GM23338 (cell line): ENCODE data around the gene ALCAM. TPM values are rescaled to one million over a fixed set of nuclear protein-coding genes. Genes with fewer than 3 reads are reported as not detected.

ENCODE experiments used
- ATAC-seq: fragments of 200-7000 bp; cut with Tn5 transposase; 3 replicates; pipeline ENCODE4 v1.9.1; 2020
- DNase-seq: peaks from one replicate; pipeline ENCODE4 v3.0.0-alpha.2; 2015; ENCODE audit warnings: low spot score
- H2AFZ ChIP-seq: fragments of 200-600 bp; sonication (generic); 2 replicates; pipeline ENCODE4 v1.8.0; 2016; ENCODE audit warnings: antibody characterized with exemption, mild to moderate bottlenecking, moderate library complexity
- H3F3A ChIP-seq: fragments of 200-600 bp; sonication (generic); replicated peaks from 2 replicates; pipeline ENCODE4 v1.8.0; 2017; ENCODE audit warnings: antibody characterized with exemption, mixed run types, low read depth
- H3K27ac ChIP-seq: fragments of 200-600 bp; sonication (generic); 2 replicates; pipeline ENCODE4 v1.6.1; 2016; ENCODE audit warnings: low read depth
- H3K27me3 ChIP-seq: fragments of 200-600 bp; sonication (generic); 2 replicates; pipeline ENCODE4 v1.8.0; 2016; ENCODE audit warnings: mild to moderate bottlenecking, mixed run types, moderate library complexity; ENCODE audit not compliant: insufficient read depth
- H3K36me3 ChIP-seq: fragments of 200-600 bp; sonication (generic); 2 replicates; pipeline ENCODE4 v1.8.0; 2016; ENCODE audit warnings: mild to moderate bottlenecking; ENCODE audit not compliant: insufficient read depth
- H3K4me1 ChIP-seq: fragments of 200-600 bp; sonication (generic); 2 replicates; pipeline ENCODE4 v1.8.0; 2016; ENCODE audit warnings: mild to moderate bottlenecking, moderate library complexity; ENCODE audit not compliant: insufficient read depth
- H3K4me2 ChIP-seq: fragments of 200-600 bp; sonication (generic); 2 replicates; pipeline ENCODE4 v1.7.1; 2017; ENCODE audit warnings: mixed run types
- H3K4me3 ChIP-seq: fragments of 200-600 bp; sonication (generic); 2 replicates; pipeline ENCODE4 v1.6.1; 2016; ENCODE audit warnings: mixed run types
- H3K79me2 ChIP-seq: fragments of 200-600 bp; sonication (generic); replicated peaks from 2 replicates; pipeline ENCODE4 v1.8.0; 2017; ENCODE audit warnings: mild to moderate bottlenecking; ENCODE audit not compliant: insufficient read depth
- H3K9me2 ChIP-seq: fragments of 200-600 bp; sonication (generic); 2 replicates; pipeline ENCODE4 v1.8.0; 2017; ENCODE audit not compliant: insufficient read depth
- H4K20me1 ChIP-seq: fragments of 200-600 bp; sonication (generic); replicated peaks from 2 replicates; pipeline ENCODE4 v1.8.0; 2017; ENCODE audit warnings: mild to moderate bottlenecking; ENCODE audit not compliant: insufficient read depth
- H3K27ac Mint-ChIP-seq: 2 replicates; pipeline ENCODE4 v1.8.0; 2020; ENCODE audit warnings: inconsistent platforms, mild to moderate bottlenecking, moderate library complexity, mixed read lengths
- H3K27me3 Mint-ChIP-seq: 3 replicates; pipeline ENCODE4 v1.8.0; 2022; ENCODE audit warnings: low read depth, mild to moderate bottlenecking, moderate library complexity, mixed read lengths, inconsistent platforms; ENCODE audit not compliant: insufficient read depth, poor library complexity
- H3K36me3 Mint-ChIP-seq: 3 replicates; pipeline ENCODE4 v1.8.0; 2021; ENCODE audit warnings: low read depth, mild to moderate bottlenecking, inconsistent platforms, moderate library complexity, mixed read lengths
- H3K4me1 Mint-ChIP-seq: 3 replicates; pipeline ENCODE4 v1.8.0; 2020; ENCODE audit warnings: mild to moderate bottlenecking, inconsistent platforms, mixed read lengths
- H3K4me3 Mint-ChIP-seq: 3 replicates; pipeline ENCODE4 v1.8.0; 2021; ENCODE audit warnings: moderate library complexity, mild to moderate bottlenecking, inconsistent platforms, mixed read lengths
- H3K9me3 Mint-ChIP-seq: 3 replicates; pipeline ENCODE4 v1.8.0; 2020; ENCODE audit warnings: moderate library complexity, mild to moderate bottlenecking, inconsistent platforms, mixed read lengths
- CREB1 ChIP-seq: fragments of 250-450 bp; sonication (Bioruptor Pico); IDR thresholded peaks from 2 replicates; pipeline ENCODE4 v1.5.0; 2020; ENCODE audit warnings: low read depth, mild to moderate bottlenecking, moderate library complexity
- EZH2 ChIP-seq: fragments of 200-600 bp; sonication (generic); IDR thresholded peaks from one replicate; pipeline ENCODE4 v1.8.0; 2017; ENCODE audit warnings: antibody characterized with exemption, mild to moderate bottlenecking, low read depth; ENCODE audit not compliant: unreplicated experiment
- EZH2phosphoT487 ChIP-seq: fragments of 200-600 bp; sonication (generic); IDR thresholded peaks from one replicate; pipeline ENCODE4 v1.8.1; 2018; ENCODE audit warnings: antibody characterized with exemption; ENCODE audit not compliant: unreplicated experiment
- JUNB ChIP-seq: IDR thresholded peaks from one replicate; pipeline ENCODE4 v1.6.1; 2016; ENCODE audit warnings: antibody characterized with exemption; ENCODE audit not compliant: unreplicated experiment
- NANOG ChIP-seq: IDR thresholded peaks from 2 replicates; pipeline ENCODE4 v1.6.1; 2016; ENCODE audit warnings: antibody characterized with exemption, borderline replicate concordance
- POLR2AphosphoS5 ChIP-seq: IDR thresholded peaks from 2 replicates; pipeline ENCODE4 v1.6.1; 2016; ENCODE audit warnings: antibody characterized with exemption, low read depth
- STAT1 ChIP-seq: IDR thresholded peaks from one replicate; pipeline ENCODE4 v1.6.1; 2016; ENCODE audit warnings: antibody characterized with exemption; ENCODE audit not compliant: unreplicated experiment
- ZNF114 ChIP-seq: fragments of 250-450 bp; sonication (Bioruptor Pico); IDR thresholded peaks from 2 replicates; pipeline ENCODE4 v1.5.0; 2020; ENCODE audit warnings: mild to moderate bottlenecking, moderate library complexity
- ZNF331 ChIP-seq: fragments of 250-450 bp; sonication (Bioruptor Pico); IDR thresholded peaks from 2 replicates; pipeline ENCODE4 v1.5.0; 2020; ENCODE audit warnings: low read depth, mild to moderate bottlenecking, moderate library complexity
- polyA plus RNA-seq: library from polyadenylated mRNA; unstranded; fragments of >200 nt; fragmentation: Nextera tagmentation; extraction: Ambion mirVana; gene quantifications from 2 replicates; pipeline ENCODE4 v1.2.1, GENCODE V29; 2016
- total RNA-seq: library from RNA; depleted of rRNA; stranded (reverse); fragments of >200 nt; shearing (Covaris generic); gene quantifications from 2 replicates; pipeline ENCODE4 v1.2.3, GENCODE V29; 2014
- TF ChIP-seq, protein P1 (sequence below): IDR thresholded peaks from 2 replicates; pipeline ENCODE4 v1.6.1; 2016; ENCODE audit warnings: antibody characterized with exemption
- TF ChIP-seq, protein P2 (sequence below): IDR thresholded peaks from one replicate; pipeline ENCODE4 v1.6.1; 2018; ENCODE audit warnings: antibody characterized with exemption; ENCODE audit not compliant: unreplicated experiment
- TF ChIP-seq, protein P3 (sequence below): fragments of 250-450 bp; sonication (Bioruptor Pico); IDR thresholded peaks from 2 replicates; pipeline ENCODE4 v1.5.0; 2020; ENCODE audit warnings: mild to moderate bottlenecking, moderate library complexity
- TF ChIP-seq, protein P4 (sequence below), 2 experiments: fragments of 200-600 bp in 1 of 2; sonication (generic) in 1 of 2; conservative IDR thresholded peaks; 2 replicates each; pipeline versions ENCODE4 v1.5.1 to v1.6.1; 2016 to 2017; ENCODE audit warnings: antibody characterized with exemption in 2 of 2, low read depth in 2 of 2, mild to moderate bottlenecking in 2 of 2, moderate library complexity in 1 of 2

Gene ALCAM
- total and polyA plus RNA-seq, 2 experiments from 2014 or later: 11.3 to 36.0 TPM

DNA sequence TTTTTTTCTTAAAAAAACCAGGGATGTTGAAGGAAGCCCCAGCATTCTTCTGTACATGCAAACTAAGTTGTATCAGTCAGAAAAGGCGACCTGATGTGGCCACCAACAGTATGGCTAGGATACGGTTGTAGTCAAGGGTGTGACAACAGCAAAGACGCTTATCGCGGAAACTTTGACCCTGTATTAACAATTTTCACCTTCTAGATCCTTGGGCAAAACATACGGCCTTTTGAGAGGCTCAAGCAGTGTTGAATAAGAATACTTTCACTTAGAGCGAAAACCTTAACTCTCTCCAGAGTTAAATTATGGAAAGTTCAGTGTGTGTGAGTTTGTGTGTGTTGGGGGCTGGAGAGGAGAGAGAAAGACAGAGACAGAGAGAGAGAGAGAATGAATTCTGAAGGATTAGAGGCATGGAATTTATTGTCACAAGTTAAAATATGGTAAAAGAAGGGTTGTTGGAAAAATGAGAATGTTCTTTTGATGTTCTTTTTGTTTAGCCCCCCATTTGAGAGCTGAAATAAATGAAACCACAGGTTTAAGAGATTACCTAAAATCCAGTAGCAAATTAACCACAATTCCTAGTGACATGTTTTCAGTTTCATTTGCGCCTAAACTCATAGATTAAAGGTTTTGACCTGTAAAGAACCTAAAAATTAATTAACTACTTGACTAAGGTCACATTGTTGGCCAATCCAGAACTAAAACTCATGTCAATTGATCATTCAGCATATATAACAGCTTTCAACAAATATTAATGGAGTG lies 9.2 kb downstream of the ALCAM start:
- no peak for ATAC-seq
- H3K4me1 ChIP-seq: no peaks in the 10 kb centered on the region
- H3K36me3 ChIP-seq: no peaks in the 10 kb centered on the region
- H3K4me3 ChIP-seq: no peak overlapping the region
- H3K27ac ChIP-seq: no peak overlapping the region
- no peak overlapping the region for H2AFZ ChIP-seq
- Mint-ChIP-seq H3K9me3 (no peaks in the 10 kb centered on the region), H3K36me3 (no peaks in the 10 kb centered on the region), H3K27ac (no peak overlapping the region), H3K4me3 (no peak overlapping the region), H3K27me3 (no peaks in the 10 kb centered on the region), H3K4me1 (peaks cover 11% of the 10 kb centered on the region)
- no peak for TF ChIP-seq EZH2phosphoT487
- TF ChIP-seq, protein P1, sequence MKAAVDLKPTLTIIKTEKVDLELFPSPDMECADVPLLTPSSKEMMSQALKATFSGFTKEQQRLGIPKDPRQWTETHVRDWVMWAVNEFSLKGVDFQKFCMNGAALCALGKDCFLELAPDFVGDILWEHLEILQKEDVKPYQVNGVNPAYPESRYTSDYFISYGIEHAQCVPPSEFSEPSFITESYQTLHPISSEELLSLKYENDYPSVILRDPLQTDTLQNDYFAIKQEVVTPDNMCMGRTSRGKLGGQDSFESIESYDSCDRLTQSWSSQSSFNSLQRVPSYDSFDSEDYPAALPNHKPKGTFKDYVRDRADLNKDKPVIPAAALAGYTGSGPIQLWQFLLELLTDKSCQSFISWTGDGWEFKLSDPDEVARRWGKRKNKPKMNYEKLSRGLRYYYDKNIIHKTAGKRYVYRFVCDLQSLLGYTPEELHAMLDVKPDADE: no peak
- TF ChIP-seq CREB1 (CRISPR knock-in tag): no peak
- no peak for TF ChIP-seq ZNF114 (CRISPR knock-in tag)
- TF ChIP-seq POLR2AphosphoS5: no peak
- TF ChIP-seq EZH2: no peak
- TF ChIP-seq NANOG: no peak
- no peak for TF ChIP-seq JUNB
- TF ChIP-seq, protein P2, sequence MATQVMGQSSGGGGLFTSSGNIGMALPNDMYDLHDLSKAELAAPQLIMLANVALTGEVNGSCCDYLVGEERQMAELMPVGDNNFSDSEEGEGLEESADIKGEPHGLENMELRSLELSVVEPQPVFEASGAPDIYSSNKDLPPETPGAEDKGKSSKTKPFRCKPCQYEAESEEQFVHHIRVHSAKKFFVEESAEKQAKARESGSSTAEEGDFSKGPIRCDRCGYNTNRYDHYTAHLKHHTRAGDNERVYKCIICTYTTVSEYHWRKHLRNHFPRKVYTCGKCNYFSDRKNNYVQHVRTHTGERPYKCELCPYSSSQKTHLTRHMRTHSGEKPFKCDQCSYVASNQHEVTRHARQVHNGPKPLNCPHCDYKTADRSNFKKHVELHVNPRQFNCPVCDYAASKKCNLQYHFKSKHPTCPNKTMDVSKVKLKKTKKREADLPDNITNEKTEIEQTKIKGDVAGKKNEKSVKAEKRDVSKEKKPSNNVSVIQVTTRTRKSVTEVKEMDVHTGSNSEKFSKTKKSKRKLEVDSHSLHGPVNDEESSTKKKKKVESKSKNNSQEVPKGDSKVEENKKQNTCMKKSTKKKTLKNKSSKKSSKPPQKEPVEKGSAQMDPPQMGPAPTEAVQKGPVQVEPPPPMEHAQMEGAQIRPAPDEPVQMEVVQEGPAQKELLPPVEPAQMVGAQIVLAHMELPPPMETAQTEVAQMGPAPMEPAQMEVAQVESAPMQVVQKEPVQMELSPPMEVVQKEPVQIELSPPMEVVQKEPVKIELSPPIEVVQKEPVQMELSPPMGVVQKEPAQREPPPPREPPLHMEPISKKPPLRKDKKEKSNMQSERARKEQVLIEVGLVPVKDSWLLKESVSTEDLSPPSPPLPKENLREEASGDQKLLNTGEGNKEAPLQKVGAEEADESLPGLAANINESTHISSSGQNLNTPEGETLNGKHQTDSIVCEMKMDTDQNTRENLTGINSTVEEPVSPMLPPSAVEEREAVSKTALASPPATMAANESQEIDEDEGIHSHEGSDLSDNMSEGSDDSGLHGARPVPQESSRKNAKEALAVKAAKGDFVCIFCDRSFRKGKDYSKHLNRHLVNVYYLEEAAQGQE: no peak
- no peak for TF ChIP-seq STAT1
- TF ChIP-seq, protein P3, sequence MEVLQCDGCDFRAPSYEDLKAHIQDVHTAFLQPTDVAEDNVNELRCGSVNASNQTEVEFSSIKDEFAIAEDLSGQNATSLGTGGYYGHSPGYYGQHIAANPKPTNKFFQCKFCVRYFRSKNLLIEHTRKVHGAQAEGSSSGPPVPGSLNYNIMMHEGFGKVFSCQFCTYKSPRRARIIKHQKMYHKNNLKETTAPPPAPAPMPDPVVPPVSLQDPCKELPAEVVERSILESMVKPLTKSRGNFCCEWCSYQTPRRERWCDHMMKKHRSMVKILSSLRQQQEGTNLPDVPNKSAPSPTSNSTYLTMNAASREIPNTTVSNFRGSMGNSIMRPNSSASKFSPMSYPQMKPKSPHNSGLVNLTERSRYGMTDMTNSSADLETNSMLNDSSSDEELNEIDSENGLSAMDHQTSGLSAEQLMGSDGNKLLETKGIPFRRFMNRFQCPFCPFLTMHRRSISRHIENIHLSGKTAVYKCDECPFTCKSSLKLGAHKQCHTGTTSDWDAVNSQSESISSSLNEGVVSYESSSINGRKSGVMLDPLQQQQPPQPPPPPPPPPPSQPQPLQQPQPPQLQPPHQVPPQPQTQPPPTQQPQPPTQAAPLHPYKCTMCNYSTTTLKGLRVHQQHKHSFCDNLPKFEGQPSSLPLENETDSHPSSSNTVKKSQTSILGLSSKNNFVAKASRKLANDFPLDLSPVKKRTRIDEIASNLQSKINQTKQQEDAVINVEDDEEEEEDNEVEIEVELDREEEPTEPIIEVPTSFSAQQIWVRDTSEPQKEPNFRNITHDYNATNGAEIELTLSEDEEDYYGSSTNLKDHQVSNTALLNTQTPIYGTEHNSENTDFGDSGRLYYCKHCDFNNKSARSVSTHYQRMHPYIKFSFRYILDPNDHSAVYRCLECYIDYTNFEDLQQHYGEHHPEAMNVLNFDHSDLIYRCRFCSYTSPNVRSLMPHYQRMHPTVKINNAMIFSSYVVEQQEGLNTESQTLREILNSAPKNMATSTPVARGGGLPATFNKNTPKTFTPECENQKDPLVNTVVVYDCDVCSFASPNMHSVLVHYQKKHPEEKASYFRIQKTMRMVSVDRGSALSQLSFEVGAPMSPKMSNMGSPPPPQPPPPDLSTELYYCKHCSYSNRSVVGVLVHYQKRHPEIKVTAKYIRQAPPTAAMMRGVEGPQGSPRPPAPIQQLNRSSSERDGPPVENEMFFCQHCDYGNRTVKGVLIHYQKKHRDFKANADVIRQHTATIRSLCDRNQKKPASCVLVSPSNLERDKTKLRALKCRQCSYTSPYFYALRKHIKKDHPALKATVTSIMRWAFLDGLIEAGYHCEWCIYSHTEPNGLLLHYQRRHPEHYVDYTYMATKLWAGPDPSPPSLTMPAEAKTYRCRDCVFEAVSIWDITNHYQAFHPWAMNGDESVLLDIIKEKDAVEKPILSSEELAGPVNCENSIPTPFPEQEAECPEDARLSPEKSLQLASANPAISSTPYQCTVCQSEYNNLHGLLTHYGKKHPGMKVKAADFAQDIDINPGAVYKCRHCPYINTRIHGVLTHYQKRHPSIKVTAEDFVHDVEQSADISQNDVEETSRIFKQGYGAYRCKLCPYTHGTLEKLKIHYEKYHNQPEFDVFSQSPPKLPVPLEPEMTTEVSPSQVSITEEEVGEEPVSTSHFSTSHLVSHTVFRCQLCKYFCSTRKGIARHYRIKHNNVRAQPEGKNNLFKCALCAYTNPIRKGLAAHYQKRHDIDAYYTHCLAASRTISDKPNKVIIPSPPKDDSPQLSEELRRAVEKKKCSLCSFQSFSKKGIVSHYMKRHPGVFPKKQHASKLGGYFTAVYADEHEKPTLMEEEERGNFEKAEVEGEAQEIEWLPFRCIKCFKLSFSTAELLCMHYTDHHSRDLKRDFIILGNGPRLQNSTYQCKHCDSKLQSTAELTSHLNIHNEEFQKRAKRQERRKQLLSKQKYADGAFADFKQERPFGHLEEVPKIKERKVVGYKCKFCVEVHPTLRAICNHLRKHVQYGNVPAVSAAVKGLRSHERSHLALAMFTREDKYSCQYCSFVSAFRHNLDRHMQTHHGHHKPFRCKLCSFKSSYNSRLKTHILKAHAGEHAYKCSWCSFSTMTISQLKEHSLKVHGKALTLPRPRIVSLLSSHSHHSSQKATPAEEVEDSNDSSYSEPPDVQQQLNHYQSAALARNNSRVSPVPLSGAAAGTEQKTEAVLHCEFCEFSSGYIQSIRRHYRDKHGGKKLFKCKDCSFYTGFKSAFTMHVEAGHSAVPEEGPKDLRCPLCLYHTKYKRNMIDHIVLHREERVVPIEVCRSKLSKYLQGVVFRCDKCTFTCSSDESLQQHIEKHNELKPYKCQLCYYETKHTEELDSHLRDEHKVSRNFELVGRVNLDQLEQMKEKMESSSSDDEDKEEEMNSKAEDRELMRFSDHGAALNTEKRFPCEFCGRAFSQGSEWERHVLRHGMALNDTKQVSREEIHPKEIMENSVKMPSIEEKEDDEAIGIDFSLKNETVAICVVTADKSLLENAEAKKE (CRISPR knock-in tag): no peak
- TF ChIP-seq ZNF331: no peak
- TF ChIP-seq, protein P4, sequence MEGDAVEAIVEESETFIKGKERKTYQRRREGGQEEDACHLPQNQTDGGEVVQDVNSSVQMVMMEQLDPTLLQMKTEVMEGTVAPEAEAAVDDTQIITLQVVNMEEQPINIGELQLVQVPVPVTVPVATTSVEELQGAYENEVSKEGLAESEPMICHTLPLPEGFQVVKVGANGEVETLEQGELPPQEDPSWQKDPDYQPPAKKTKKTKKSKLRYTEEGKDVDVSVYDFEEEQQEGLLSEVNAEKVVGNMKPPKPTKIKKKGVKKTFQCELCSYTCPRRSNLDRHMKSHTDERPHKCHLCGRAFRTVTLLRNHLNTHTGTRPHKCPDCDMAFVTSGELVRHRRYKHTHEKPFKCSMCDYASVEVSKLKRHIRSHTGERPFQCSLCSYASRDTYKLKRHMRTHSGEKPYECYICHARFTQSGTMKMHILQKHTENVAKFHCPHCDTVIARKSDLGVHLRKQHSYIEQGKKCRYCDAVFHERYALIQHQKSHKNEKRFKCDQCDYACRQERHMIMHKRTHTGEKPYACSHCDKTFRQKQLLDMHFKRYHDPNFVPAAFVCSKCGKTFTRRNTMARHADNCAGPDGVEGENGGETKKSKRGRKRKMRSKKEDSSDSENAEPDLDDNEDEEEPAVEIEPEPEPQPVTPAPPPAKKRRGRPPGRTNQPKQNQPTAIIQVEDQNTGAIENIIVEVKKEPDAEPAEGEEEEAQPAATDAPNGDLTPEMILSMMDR (conservative IDR thresholded peaks at IDR 0.05; ENCODE audit: low read depth in 2 of 2): no peak
- no peaks in the 10 kb centered on the region for H4K20me1 ChIP-seq
- H3K79me2 ChIP-seq: peaks cover 49% of the 10 kb centered on the region
- no peak overlapping the region for H3K4me2 ChIP-seq
- no peak for DNase-seq
- H3K27me3 ChIP-seq: peaks cover 2% of the 10 kb centered on the region; the same call in 1 of the 2 replicates
- no peaks in the 10 kb centered on the region for H3F3A ChIP-seq
- no peaks in the 10 kb centered on the region for H3K9me2 ChIP-seq
